GM12892 (cell line): ENCODE data around the gene SPZ1.

Experiments
- POLR2A ChIP-seq: IDR thresholded peaks from 2 replicates; pipeline ENCODE4 v1.6.1; 2011; ENCODE audit warnings: low read depth, low read length, control low read depth
- POLR2AphosphoS5 ChIP-seq: IDR thresholded peaks from 2 replicates; pipeline ENCODE4 v1.6.1; 2011; ENCODE audit warnings: low read depth, low read length, control low read depth
- TAF1 ChIP-seq: IDR thresholded peaks from 2 replicates; pipeline ENCODE4 v1.6.1; 2011; ENCODE audit warnings: low read depth, mild to moderate bottlenecking, control low read depth, low read length, borderline replicate concordance

DNA sequence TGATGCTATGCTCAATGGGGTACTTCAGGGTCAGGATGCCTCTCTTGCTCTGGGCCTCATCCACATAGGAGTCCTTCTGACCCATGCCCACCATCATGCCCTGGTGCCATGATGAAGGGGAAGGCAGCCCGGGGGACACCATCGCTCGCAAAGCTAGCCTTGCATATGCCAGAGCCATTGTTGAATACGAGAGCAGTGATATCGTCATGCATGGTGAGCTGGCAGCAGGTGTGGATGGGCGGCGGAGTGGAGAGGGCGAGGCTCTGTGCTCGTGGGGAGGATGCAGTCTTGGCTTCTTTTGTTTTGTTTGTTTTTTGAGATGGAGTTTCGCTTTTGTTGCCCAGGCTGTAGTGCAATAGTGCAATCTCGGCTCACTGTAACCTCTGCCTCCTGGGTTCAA, 17.2 kb upstream of the SPZ1 start:
- TF ChIP-seq POLR2A (no peak), POLR2AphosphoS5 (no peak), TAF1 (no peak)
